Neutrophil (primary cell): ENCODE data around the gene THSD8.
A peak's percentile ranks its signal among the peaks of the same experiment; 100 is the strongest.
"Not testable (repeated sequence)": the region's sequence is repeated elsewhere in the genome, so short reads cannot be mapped to it uniquely, and the experiment has no call there.

Experiments used
- H3K27ac ChIP-seq: fragments of 200-600 bp; sonication (generic); 2 replicates; pipeline ENCODE4 v1.5.1; 2016; ENCODE audit warnings: mild to moderate bottlenecking, moderate library complexity
- H3K27me3 ChIP-seq: fragments of 200-600 bp; sonication (generic); 2 replicates; pipeline ENCODE4 v1.6.0; 2016; ENCODE audit warnings: mild to moderate bottlenecking
- H3K36me3 ChIP-seq: fragments of 200-600 bp; sonication (generic); 2 replicates; pipeline ENCODE4 v1.5.1; 2017
- H3K4me1 ChIP-seq, 2 experiments: fragments of 200-600 bp in 1 of 2; sonication (generic) in 1 of 2; 1 replicate in 1 of 2; 2 replicates in 1 of 2; pipeline versions ENCODE4 v1.5.1 to v1.6.1; 2013 to 2016; ENCODE audit warnings: low read depth in 1 of 2, low read length in 1 of 2, mild to moderate bottlenecking in 1 of 2, moderate library complexity in 1 of 2; ENCODE audit not compliant: control insufficient read depth in 1 of 2, insufficient read depth in 1 of 2
- H3K4me3 ChIP-seq, 2 experiments: fragments of 200-600 bp in 1 of 2; sonication (generic) in 1 of 2; 1 replicate in 1 of 2; 2 replicates in 1 of 2; pipeline ENCODE4 v1.5.1; 2013 to 2016; ENCODE audit warnings: low read depth in 1 of 2, low read length in 1 of 2, mild to moderate bottlenecking in 1 of 2, moderate library complexity in 1 of 2
- H3K9me3 ChIP-seq: fragments of 200-600 bp; sonication (generic); 2 replicates; pipeline ENCODE4 v1.5.1; 2016
- CTCF ChIP-seq: fragments of 200-600 bp; sonication (generic); IDR thresholded peaks from 2 replicates; pipeline ENCODE4 v1.5.1; 2016; ENCODE audit warnings: antibody characterized with exemption

The THSD8 gene

GRCh38 chr19:12843999-12844732 lies 42.3 kb downstream of the THSD8 start:
- no peaks in the 10 kb centered on the region for H3K36me3 ChIP-seq
- TF ChIP-seq CTCF = no peak
- H3K27ac ChIP-seq = no peak overlapping the region
- no peak overlapping the region for H3K4me3 ChIP-seq
- no peaks in the 10 kb centered on the region for H3K9me3 ChIP-seq
- H3K27me3 ChIP-seq = peaks cover 96% of the 10 kb centered on the region
- peaks cover 11 to 16% of the 10 kb centered on the region in 2 experiments for H3K4me1 ChIP-seq

GRCh38 chr19:12846613-12847012 lies 44.7 kb downstream of the THSD8 start:
- not testable (repeated sequence) for H3K9me3 ChIP-seq, H3K27ac ChIP-seq, H3K4me3 ChIP-seq, H3K36me3 ChIP-seq, H3K4me1 ChIP-seq
- H3K27me3 ChIP-seq = peaks cover 90% of the 10 kb centered on the region

GRCh38 chr19:12847159-12848139 lies 45.6 kb downstream of the THSD8 start:
- TF ChIP-seq CTCF = peak; percentile 99
- Histone ChIP-seq H3K27me3 (peaks cover 82% of the 10 kb centered on the region), H3K27ac (no peak overlapping the region), H3K9me3 (no peaks in the 10 kb centered on the region), H3K4me1 (peaks cover 5 to 9% of the 10 kb centered on the region in 2 experiments), H3K4me3 (peak overlapping the region in 1 of 2 experiments; percentile 49), H3K36me3 (no peaks in the 10 kb centered on the region)
